Nucleus accumbens (tissue), 56 donors: ENCODE data around the gene SPAG5.

Experiments
- DNase-seq, 56 donors: peaks; one replicate each; lab custom pipeline; 2025; lab: John Stamatoyannopoulos, UW

SPAG5 gene

DNA sequence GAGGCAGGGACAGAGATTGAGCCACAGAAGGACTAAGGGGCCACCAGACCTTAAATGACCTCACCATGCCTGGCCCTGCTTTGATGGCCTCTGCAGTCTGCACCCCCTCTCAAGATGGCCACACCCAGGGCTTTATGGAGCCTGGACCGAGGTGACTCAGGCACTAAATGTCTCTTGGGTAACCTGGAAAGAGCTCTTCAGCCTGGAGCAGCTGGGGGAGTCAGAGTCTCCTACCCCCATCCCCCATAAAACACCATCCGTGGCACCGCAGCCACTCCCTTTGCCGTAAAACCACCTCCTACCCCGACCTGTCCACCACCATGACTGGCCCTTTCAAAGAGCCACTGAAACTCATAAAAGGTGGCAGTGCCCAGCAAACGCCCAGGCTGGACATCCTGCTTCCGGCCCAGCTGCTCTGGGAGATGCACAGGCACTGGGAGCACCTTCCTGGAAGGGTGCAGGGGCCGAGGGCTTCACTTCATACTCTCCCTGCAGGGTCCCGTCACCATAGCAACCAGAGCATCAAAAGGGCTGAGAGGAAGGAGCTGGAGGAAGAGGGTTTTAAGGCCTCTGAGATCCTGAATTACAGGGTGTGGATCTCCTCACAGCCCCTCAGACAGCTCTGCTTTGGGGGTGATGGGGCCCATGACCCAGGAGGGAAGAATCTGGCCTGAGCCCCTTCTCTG, 70.4 kb downstream of the SPAG5 start:
- no peak for DNase-seq

DNA sequence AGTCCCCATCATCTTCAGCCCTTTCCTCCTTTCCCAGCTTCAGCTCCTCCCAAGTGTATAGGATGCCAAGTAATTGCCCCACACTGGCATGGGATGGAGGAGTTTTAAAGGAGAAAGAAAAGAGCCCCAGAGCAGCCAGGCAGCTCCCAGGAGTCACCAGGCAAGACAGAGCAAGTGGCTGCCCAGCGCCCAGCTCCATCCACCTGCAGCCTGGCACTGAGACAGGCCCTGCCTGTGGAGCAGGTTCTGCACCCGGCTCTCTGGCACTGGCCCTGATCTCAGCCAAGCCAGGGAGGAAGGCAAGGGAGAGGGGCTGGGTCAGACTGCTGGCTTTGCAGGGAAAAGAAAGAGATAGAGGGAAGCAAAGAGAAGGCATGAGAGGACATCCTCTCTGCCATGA, 71.0 kb downstream of the SPAG5 start:
- no peak for DNase-seq
